ENCODE data around the gene CXCL8. TPM values are rescaled to one million over a fixed set of nuclear protein-coding genes. Genes with fewer than 3 reads are reported as not detected.

The CXCL8 gene
- polyA plus RNA-seq, 3 donors = 275 to 604 (median 328) TPM

GRCh38 chr4:73780243-73780642 lies 39.9 kb downstream of the CXCL8 start:
- Histone ChIP-seq H3K9me3 (replicated peaks in 1 of 2; ENCODE audit: control insufficient read depth in 1 of 2, insufficient read depth in 1 of 2, low read length in 2 of 2) (no peaks in the 10 kb centered on the region), H3K4me2 (replicated peaks; ENCODE audit: extremely low read depth, low read length, poor library complexity, severe bottlenecking) (no peak overlapping the region), H3K27me3 (ENCODE audit: control insufficient read depth in 2 of 2, insufficient read depth in 2 of 2, low read length in 2 of 2) (no peaks in the 10 kb centered on the region), H2AFZ (ENCODE audit: insufficient read depth, low read depth, low read length, poor library complexity, severe bottlenecking) (no peak overlapping the region), H3K4me1 (ENCODE audit: control insufficient read depth in 1 of 2, insufficient read depth in 2 of 2, low read length in 2 of 2) (peaks cover 4 to 6% of the 10 kb centered on the region in 2 donors), H3K4me3 (replicated peaks in 1 of 3; ENCODE audit: low read depth in 2 of 3, low read length in 3 of 3) (no peak overlapping the region), H3K36me3 (replicated peaks in 1 of 2; ENCODE audit: control insufficient read depth in 1 of 2, insufficient read depth in 2 of 2, low read length in 2 of 2) (no peaks in the 10 kb centered on the region), H3K27ac (ENCODE audit: low read depth in 1 of 2, low read length in 2 of 2) (no peak overlapping the region), H3K9ac (ENCODE audit: insufficient read depth, low read length, poor library complexity, severe bottlenecking) (no peak overlapping the region), H4K20me1 (ENCODE audit: insufficient read depth, low read length) (no peaks in the 10 kb centered on the region), H3K79me2 (ENCODE audit: insufficient read depth, low read length) (no peaks in the 10 kb centered on the region)
- intact Hi-C loops (cut with micrococcal nuclease) = no loop called here
- Mint-ChIP-seq H3K9me3 (peaks cover 0 to 2% (median 0%) of the 10 kb centered on the region in 7 donors), H3K27me3 (ENCODE audit: low read depth in 3 of 3) (peaks cover 0 to 3% (median 0%) of the 10 kb centered on the region in 3 donors), H3K36me3 (no peaks in the 10 kb centered on the region), H3K4me3 (no peak overlapping the region), H3K4me1 (peaks cover 6% of the 10 kb centered on the region), H3K27ac (no peak overlapping the region)
- TF ChIP-seq CTCF (IDR thresholded peaks at IDR 0.05) = no peak
- no peak for DNase-seq
- no CpG with 5 or more reads among the region's 1 CpG for WGBS (ENCODE audit: insufficient coverage)

- no peak overlapping the region for H3K27ac Mint-ChIP-seq
- no peaks in the 10 kb centered on the region for H4K20me1 ChIP-seq (ENCODE audit: insufficient read depth, low read length)
- no peaks in the 10 kb centered on the region for H3K36me3 Mint-ChIP-seq
- no peaks in the 10 kb centered on the region for H3K36me3 ChIP-seq (replicated peaks in 1 of 2; ENCODE audit: control insufficient read depth in 1 of 2, insufficient read depth in 2 of 2, low read length in 2 of 2)
- no peak overlapping the region for H3K9ac ChIP-seq (ENCODE audit: insufficient read depth, low read length, poor library complexity, severe bottlenecking)
- no peak overlapping the region for H3K4me3 Mint-ChIP-seq
- H3K4me3 ChIP-seq (replicated peaks in 1 of 3; ENCODE audit: low read depth in 2 of 3, low read length in 3 of 3) = no peak overlapping the region
- intact Hi-C loops (cut with micrococcal nuclease) = no loop called here
- H3K79me2 ChIP-seq (ENCODE audit: insufficient read depth, low read length) = no peaks in the 10 kb centered on the region
- no peak overlapping the region for H2AFZ ChIP-seq (ENCODE audit: insufficient read depth, low read depth, low read length, poor library complexity, severe bottlenecking)
- peaks cover 6% of the 10 kb centered on the region for H3K4me1 Mint-ChIP-seq
- no peak for TF ChIP-seq CTCF (IDR thresholded peaks at IDR 0.05)
- H3K9me3 ChIP-seq (replicated peaks in 1 of 2; ENCODE audit: control insufficient read depth in 1 of 2, insufficient read depth in 1 of 2, low read length in 2 of 2) = no peaks in the 10 kb centered on the region
- peaks cover 0 to 2% (median 0%) of the 10 kb centered on the region in 7 donors for H3K9me3 Mint-ChIP-seq
- no peak for DNase-seq
- H3K4me1 ChIP-seq (ENCODE audit: control insufficient read depth in 1 of 2, insufficient read depth in 2 of 2, low read length in 2 of 2) = peaks cover 4 to 6% of the 10 kb centered on the region in 2 donors
- no CpG with 5 or more reads among the region's 2 CpGs for WGBS (ENCODE audit: insufficient coverage)
- no peaks in the 10 kb centered on the region for H3K27me3 ChIP-seq (ENCODE audit: control insufficient read depth in 2 of 2, insufficient read depth in 2 of 2, low read length in 2 of 2)
- H3K4me2 ChIP-seq (replicated peaks; ENCODE audit: extremely low read depth, low read length, poor library complexity, severe bottlenecking) = no peak overlapping the region
- peaks cover 0 to 3% (median 0%) of the 10 kb centered on the region in 3 donors for H3K27me3 Mint-ChIP-seq (ENCODE audit: low read depth in 3 of 3)
- H3K27ac ChIP-seq (ENCODE audit: low read depth in 1 of 2, low read length in 2 of 2) = no peak overlapping the region
Measured at GRCh38 chr4:73780834-73781233, 40.5 kb downstream of the CXCL8 start.

Data from CD14-positive monocyte (primary cell).